GM18511 (cell line): Measurements from ENCODE around the gene SHROOM3.

ENCODE experiments used
- ATAC-seq: cut with Tn5 transposase; IDR thresholded peaks from one replicate; pipeline ENCODE4 v1.9.1; 2021; ENCODE audit warnings: mild to moderate bottlenecking, moderate library complexity; ENCODE audit not compliant: unreplicated experiment

The SHROOM3 gene

DNA sequence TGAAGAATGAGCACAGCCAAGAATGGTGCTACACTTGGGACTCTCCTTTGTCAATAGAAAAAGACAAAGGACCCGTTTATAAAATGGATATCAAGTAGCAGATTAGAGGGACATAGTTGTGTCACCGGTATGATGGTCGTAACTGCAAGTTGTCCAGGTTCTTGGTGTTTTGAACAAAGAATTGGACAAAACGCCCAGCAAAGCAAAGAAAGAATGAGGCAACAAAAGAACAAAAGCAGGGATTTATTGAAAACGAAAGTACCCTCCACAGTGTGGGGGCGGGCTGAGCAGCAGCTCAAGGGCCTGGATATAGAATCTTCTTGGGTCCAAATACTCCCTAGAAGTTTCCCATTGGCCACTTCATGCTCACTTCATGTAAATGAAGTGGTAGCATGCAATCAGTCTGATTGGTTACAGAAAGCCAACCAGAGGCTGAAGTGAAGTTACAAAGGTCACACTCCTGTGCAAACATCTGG, 54.7 kb downstream of the SHROOM3 start:
- ATAC-seq = no peak

GRCh38 chr4:76492055-76492454, 57.0 kb downstream of the SHROOM3 start:
- no peak for ATAC-seq

DNA sequence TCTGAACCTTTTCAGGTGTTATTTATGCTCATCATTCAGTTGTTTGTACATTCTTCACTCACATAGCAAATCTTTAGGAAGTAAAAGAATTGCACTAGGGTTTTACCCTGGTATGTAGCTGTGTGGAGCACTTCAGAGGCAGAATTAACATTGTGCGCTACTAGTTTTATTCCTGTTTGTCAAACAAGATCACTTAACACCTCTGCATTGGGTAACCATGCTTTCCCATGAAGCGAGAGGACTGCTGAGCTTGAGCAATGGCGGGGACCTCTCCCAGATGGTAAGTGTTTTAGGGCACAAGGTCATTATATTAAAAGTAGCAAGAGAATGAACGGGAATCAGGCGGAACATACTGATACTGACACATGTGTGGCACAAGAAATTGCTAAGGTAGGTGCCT, 59.2 kb downstream of the SHROOM3 start:
- no peak for ATAC-seq

DNA sequence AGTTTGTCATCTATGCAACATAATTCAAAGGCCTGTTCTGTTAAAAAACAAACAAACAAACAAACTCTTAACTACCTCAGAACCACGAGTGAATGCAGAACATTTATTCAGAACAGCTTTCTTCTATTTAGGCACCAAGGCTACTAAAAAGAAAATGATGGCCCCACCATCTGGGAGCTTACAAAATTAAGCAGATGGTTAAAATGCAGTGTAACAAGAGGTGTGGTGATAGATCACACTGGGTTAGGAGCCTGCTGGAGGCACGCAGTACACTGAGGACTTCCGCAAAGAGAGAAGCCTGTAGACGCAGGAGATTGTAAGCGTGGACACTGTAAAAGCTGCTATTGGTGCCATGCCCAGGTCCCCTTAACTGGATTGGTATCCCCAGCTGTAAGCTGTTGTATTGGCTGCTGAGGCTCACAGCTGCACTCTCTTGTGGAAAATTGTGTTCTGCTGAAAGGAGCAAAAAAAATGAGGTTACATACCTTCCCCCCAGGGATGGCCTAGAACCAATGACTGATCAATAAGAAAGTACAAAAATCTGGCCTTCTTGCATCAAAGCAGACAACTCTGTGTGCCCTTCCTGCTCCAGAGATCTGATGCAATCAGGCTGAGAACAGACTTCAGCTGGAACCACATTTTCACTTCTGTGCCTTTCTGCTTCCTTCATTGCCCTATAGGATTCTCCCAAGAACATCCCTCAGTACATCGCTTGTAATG, 60.0 kb downstream of the SHROOM3 start:
- no peak for ATAC-seq

GRCh38 chr4:76498550-76498949, 63.5 kb downstream of the SHROOM3 start:
- no peak for ATAC-seq

DNA sequence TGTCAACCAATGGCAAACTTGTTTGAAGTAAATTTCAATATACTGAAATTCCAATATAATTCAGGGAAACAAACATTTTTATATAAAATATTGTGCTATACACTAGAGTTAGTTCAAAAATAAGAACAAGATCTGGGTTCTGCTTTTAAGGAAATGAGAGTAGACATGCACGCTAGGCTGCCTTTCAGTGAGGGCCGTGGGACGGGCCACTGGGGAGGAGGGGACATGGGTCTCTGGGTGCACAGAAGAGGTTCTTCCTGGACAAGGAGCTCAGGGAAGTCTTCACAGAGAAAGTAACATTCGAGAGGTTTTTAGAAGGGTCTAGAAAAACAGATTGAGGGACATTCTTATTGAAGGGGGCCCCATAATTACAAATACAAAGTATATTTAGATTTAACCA, 64.4 kb downstream of the SHROOM3 start:
- ATAC-seq = peak; percentile 92

DNA sequence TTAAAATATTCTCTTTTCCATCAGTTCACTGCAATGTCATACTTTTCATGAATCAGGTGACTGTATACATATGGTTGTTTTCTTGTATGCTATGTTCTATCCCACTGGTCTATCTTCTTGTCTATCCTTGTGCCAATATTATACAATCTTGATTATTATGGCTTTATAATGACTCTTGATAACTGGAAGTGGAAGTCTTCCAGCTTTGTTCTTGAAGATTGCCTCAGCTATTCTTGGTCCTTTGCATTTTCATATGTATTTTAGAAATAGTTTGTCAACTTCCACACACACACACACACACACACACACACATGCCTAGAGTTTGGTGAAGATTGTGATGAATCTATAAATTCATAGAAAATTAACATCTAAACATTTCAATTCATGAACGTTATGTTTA, 67.9 kb downstream of the SHROOM3 start:
- ATAC-seq = no peak

DNA sequence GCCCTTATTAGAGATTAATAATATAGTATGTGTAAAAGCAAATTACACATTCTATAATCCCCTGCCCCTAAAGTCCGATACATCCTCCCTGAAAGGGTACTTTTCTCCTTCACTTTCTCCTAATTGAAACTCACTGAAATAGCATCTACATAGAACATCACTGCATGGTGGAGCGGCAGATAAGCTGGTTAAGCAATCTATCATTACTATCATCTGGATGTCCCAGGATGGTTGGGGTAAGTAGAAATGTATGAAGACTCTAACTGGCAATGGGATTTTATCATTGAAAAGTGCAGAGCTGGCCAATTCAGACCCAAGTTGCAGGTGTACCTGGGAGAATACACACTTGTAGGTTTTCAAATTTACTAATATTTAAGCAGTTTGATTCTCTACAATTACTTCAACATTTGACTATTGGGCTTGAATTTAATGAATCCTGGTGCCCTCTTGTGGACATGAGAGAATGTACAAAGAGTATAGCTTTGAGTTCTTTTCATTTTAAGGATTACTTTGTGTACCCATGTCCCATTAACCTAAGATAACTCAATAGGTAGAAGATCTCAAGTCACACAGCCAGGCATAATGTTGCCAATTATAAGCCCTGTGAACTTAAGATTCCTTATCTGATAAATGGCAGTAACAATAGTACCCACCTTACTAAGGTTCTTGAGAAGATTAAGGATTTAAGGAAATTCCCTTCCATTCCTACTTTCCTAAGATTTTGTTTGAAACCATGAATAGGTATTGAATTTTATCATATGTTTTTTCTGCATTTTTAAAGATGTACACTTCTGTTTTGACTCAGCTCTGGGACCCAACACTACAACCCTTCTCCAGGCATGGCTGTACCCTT, 69.8 kb downstream of the SHROOM3 start:
- ATAC-seq = peak; percentile 46

GRCh38 chr4:76511947-76512346, 76.9 kb downstream of the SHROOM3 start:
- no peak for ATAC-seq

DNA sequence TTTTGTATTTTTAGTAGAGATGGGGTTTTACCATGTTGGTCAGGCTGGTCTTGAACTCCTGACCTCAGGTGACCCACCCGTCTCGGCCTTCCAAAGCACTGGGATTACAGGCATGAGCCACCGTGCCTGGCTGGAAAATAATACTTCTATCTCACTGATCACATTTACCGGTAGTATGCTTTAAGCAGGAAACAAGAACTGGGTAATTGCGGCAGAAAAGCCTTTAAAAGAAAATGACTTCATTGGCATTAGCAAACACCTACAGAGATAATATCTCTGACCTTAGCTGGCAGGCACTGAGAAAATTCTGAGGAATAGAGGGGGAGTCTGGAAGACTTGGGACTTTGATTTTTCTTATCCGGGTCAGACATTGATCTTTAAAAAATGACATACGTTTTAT, 78.5 kb downstream of the SHROOM3 start:
- ATAC-seq = no peak

- no peak for ATAC-seq
Measured at GRCh38 chr4:76514087-76514486, 79.1 kb downstream of the SHROOM3 start.

GRCh38 chr4:76515975-76516843, 81.2 kb downstream of the SHROOM3 start:
- ATAC-seq = peak; percentile 86

GRCh38 chr4:76518241-76518640, 83.2 kb downstream of the SHROOM3 start:
- ATAC-seq = no peak

DNA sequence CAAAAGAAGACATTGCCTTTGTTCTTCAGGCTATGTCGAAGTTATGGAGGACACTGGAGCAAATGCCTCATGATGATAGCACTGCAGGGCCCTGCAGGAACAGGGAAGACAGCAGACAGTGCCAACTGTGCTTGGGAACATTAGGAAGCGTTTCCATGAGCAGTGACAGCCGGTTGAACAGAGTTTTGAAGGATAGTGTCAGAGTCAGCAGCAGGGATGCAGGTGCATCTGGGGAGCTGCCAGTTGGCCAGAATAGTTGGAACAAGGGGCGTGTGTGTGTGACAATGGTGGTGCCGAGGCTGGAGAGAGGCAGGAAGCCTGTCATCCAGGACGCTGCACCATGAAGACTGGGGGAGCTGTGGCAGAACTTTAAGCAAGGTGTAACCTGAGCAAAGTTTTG, 88.6 kb downstream of the SHROOM3 start:
- no peak for ATAC-seq

GRCh38 chr4:76525751-76526150, 90.7 kb downstream of the SHROOM3 start:
- no peak for ATAC-seq

DNA sequence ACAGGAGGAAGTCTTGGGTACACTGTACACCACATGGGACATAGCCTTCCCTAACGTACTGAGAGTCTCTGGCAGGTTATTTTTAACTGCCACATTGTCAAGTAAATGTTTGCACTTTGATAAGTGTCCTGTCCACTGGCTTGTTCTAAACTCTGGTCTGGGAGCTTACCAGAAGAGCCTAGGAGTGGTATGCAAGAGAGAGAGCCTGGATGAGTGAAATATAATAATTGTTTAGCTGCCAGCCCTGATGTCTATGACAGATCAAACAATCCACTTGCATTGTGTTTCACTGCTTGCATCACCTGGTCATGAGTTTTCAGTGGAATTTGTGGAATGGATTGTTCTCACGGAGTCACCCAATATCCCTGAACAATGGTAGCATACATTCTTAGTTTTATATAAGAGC, 91.6 kb downstream of the SHROOM3 start:
- no peak for ATAC-seq

DNA sequence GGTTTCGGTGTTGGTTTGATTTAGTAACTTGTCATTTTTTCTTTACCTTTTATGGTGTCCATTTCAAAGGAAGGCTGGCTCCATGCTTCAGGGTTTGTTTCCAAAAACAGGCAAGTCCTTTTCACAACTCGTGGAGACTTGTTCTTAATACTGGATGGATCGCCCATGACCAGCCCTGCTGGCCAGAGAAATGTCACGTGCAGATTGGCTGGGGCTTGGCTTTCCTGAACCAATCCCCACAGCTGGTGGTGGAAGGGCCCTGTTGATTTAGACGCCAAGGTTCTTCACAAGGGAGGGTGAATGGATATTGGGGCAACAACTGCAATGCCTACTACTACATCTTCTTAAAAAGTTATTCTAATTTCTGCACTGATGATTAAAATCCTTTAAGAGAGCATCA, 92.6 kb downstream of the SHROOM3 start:
- ATAC-seq = no peak

- no peak for ATAC-seq
Measured at GRCh38 chr4:76531597-76531996, 96.6 kb downstream of the SHROOM3 start.

DNA sequence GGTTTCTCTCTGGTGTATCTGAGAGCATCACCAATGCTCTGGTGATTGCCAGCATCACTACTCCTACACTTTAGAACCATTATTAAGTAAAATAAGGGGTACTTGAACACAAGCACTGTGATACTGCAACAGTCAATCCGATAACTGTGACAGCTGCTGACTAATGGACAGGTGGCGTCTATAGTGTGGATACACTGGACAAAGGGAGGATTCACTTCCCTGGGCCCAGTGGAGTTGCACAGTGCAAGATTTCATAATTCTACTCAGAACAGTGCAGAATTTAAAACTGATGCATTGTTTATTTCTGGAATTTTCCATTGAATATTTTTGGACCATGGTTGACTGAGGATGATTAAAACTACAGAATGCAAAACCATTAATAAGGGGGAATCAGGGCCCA, 97.8 kb downstream of the SHROOM3 start:
- no peak for ATAC-seq

- ATAC-seq = no peak
Measured at GRCh38 chr4:76533314-76533713, 98.3 kb downstream of the SHROOM3 start.
